GM21367 (cell line): ENCODE measurements around the gene ANXA5.
"Not testable (repeated sequence)": the region's sequence is repeated elsewhere in the genome, so short reads cannot be mapped to it uniquely, and the experiment has no call there.

Source experiments
- ATAC-seq: cut with Tn5 transposase; IDR thresholded peaks from one replicate; pipeline ENCODE4 v1.9.1; 2021; ENCODE audit not compliant: unreplicated experiment

ANXA5 gene

GRCh38 chr4:121679951-121680350 lies 16.8 kb downstream of the ANXA5 start:
- ATAC-seq: no peak

GRCh38 chr4:121679267-121679666 lies 17.5 kb downstream of the ANXA5 start:
- no peak for ATAC-seq

DNA sequence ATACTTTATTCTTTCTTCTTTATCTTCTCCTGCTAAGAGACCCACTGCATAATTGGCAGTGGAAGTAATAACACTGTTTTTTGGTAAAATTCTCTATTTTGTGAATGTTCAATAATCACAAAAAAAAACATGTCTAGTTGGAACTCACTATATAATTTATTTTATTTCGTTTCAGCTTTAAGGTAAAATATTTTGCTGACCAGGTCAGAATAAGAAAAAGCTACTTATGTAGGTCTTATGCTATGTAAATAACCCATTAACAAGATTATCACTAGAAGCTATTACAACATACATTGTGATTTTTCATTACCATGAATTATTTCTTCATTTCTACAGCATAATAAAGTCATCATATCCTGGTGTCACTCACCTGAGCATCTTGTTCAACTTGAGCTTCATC lies 19.3 kb downstream of the ANXA5 start:
- no peak for ATAC-seq

DNA sequence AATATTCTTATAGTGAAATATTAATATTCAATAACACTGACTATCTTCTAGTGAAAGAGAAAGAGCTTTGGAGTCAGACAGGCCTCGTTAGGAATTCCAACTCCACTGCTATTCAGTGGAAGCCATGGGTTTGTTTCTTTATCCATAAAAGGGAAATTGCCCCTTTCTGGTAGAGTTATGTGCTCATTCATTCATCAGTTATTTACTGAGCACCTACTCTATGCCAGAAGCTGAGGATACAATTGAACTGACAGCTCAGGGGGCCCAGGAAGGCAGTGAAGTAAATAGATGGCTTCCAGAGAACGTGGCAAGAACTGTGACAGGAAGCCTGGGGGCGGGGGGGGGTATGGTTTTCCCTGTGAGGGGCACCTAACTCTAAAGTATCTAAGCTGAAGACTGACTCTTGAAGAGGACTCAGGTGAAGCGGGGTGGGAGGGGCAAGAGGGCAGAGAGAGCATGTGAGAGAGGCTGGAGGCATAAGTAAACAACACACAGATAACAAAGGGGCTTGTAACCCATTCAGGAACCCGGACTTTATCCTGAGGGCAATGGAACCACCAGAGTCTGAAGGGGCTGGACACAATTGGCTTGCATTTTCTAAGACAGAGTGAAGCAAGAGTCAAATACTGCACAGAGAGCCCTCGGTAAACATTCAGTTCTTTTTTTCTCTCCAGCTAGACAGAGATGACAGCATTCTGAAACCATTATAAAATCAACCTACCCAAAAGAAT lies 20.3 kb downstream of the ANXA5 start:
- ATAC-seq: no peak

GRCh38 chr4:121675715-121676114 lies 21.1 kb downstream of the ANXA5 start:
- ATAC-seq: no peak

GRCh38 chr4:121674696-121675095 lies 22.1 kb downstream of the ANXA5 start:
- no peak for ATAC-seq

DNA sequence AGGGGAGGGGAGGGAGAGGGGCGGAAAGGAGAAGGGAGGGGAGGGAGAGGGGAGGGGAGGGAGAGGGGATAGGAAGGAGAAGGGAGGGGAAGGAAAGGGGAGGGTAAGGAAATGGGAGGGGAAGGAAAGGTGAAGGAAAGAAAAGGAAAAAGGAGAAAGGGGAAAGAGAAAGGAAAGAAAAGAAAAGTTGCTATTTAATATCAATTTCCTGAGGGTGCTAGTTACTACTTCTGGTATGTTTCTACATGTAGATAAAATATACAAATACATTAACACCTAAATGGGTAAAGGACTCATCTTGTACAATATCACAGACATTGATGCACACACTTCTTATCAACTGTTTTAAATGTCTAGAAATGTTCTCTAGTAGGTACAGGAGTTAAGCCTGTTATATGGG lies 22.6 kb downstream of the ANXA5 start:
- no peak for ATAC-seq

DNA sequence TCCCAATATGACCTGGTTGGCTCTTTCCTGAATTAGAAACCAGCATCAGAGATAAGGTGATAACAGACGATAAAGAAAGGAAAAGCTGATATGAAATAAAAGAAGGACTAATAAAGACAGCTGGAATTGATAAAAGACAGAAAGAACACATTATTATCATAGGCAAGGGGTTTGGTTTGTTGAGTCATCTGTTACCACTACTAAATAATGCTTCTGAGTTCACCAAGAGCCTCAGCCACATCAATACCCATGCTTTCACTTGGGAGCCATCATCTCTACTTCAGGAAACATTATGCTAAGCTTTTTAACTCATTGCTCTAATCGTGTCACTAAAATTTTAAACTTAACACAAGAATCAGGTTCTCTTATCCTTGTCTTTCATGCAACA lies 27.6 kb downstream of the ANXA5 start:
- no peak for ATAC-seq

GRCh38 chr4:121668368-121669162 lies 28.2 kb downstream of the ANXA5 start:
- no peak for ATAC-seq

DNA sequence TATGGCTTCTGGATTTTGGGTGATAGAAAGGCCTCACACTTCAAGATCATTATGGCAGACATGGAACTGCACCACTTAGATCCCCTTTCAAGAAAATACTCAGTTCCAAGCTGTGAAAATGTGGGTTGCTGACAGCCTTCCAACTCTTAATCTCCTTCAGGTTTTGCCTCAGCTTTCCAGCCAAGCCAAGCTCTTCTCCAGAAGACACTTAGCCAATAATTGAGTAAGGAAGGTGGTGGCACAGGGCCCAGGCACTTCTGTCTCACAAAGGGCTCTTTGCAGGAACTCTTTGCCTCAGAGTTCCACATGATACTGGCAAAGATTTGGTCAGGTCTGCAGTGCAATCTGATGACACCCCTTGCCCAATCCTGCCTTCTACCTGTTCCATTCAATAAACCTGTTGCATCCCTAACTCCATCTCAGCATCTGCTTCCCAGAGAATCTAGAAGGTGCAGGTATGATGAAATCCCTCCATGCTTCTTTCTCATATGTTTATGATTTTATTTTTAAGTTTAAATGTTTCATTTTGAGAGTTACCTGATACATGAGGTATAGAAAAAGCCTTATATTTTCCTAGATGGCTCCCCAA lies 30.6 kb downstream of the ANXA5 start:
- no peak for ATAC-seq

DNA sequence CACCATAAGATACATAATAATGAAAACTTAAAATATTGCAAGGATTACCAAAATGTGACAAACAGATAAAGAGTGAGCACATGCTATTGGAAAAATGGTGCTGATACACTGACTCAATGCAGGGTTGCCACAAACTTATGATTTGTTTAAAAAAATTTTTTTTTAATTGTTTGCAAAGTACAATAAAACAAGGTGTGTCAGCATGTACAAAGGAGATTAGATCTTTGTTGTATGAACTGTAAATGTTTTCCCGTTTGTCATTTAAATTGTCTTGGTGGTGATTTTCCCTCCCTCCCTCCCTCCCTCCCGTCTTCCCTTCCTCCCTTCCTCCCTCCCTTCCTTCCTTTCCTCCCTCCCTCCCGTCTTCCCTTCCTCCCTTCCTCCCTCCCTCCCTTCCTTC lies 31.4 kb downstream of the ANXA5 start:
- no peak for ATAC-seq

- no peak for ATAC-seq
Observed at GRCh38 chr4:121662225-121662624, 34.6 kb downstream of the ANXA5 start.

DNA sequence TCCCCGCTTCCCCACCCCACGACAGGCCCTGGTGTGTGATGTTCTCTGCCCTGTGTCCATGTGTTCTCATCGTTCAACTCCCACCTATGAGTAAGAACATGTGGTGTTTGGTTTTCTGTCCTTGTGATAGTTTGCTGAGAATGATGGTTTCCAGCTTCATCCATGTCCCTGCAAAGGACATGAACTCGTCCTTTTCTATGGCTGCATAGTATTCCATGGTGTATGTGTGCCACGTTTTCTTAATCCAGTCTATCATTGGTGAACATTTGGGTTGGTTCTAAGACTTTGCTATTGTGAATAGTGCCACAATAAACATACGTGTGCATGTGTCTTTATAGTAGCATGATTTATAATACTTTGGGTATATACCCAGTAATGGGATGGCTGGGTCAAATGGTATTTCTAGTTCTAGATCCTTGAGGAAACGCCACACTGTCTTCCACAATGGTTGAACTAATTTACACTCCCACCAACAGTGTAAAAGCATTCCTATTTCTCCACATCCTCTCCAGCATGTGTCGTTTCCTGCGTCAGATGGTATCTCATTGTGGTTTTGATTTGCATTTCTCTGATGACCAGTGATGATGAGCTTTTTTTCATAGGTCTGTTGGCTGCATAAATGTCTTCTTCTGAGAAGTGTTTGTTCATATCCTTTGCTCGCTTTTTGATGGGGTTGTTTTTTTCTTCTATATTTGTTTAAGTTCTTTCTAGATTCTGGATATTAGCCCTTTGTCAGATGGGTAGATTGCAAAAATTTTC lies 36.4 kb downstream of the ANXA5 start:
- ATAC-seq: not testable (repeated sequence)

DNA sequence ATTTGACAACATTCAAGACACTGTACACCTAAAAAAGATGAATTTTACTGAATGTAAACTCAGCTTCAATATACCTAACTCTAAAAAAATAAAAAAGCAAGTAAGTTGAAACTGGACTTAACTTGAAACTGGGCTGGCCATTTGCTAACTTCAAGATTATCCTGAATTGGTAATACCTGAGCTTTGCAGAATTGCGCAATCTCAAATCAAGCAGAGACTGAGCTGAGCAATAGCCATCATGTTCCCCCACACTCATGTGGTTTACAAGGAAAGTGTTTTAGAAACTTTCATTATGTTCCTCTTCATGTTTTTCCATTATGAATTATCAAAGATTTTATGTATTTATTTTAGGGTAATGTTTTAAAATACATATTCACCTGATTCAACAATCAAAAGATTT lies 38.7 kb downstream of the ANXA5 start:
- no peak for ATAC-seq

GRCh38 chr4:121656269-121656641 lies 40.5 kb downstream of the ANXA5 start:
- no peak for ATAC-seq

DNA sequence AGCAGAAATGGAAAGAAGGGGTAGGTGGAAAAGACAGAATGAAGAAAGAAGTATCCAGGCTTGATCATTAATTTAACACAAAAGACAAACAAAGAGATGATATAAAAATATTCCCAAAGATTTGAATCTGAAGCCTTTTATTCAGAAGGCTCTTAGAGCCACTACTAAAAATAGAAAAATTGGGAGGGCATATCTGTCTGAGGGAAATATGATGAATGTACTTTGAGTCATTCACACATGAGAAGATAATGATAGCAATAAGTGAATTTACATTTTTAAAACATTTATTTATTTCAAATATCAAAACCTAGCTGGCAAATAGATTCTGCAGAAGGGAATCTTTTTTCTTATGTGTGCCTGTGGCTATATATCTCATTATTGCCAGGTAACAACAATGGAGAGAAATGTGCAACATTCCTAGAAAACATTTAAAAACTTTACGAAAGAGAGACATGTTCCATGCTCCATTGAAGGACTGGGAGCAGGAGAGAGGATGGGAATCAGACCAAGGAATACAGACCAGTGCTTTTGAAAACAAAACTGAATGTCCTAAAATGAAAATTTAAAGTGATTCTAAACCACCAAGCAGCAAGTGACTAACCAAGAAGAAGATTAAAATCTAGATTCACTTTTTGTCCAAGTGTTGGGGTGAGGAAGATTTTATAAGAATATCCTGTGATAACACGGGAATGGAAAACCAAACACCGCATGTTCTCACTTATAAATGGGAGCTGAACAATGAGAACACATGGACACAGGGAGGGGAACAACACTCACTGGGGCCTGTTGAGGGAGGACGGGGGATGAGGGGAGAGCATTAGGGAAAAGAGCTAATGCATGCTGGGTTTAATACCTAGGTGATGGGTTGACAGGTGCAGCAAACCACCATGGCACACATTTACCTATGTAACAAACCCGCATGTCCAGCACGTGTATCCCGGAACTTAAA lies 41.2 kb downstream of the ANXA5 start:
- ATAC-seq: no peak

DNA sequence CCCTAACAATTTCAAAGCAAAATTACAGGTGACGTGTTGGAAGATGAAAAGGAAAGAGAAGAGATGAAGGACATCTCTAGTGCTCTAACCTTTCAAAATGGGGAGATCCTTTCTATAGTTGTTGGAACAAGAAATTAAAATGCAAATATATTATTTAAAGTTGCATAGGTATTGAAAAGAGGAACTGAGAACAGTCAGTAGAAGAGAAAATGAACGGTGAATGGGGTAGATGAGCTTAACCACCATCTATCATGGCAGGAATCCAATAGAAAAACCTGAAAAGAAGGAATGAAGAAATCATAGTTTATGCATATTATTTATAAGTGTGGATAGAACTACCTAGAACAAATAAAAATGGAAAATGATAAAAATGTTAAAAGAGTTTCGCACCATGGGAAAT lies 42.0 kb downstream of the ANXA5 start:
- ATAC-seq: peak; percentile 94

DNA sequence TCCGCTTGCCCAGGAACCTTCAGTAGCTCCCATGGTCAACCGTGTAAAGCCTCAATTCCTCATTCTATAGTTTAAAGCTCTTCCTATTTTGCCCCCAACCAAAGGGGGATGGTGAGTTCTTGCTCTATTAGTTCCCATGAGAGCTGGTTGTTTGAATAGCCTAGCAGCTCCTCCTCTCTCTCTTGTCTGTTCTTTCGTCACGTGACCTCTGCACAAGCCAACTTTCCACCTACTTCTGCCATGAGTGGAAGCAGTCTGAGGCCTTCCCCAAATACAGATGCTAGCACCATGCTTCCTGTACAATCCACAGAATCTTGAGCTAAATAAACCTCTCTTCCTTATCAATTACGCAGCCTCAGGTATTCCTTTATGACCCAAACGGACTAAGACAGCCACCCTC lies 42.8 kb downstream of the ANXA5 start:
- ATAC-seq: no peak

GRCh38 chr4:121653214-121653613 lies 43.6 kb downstream of the ANXA5 start:
- no peak for ATAC-seq

DNA sequence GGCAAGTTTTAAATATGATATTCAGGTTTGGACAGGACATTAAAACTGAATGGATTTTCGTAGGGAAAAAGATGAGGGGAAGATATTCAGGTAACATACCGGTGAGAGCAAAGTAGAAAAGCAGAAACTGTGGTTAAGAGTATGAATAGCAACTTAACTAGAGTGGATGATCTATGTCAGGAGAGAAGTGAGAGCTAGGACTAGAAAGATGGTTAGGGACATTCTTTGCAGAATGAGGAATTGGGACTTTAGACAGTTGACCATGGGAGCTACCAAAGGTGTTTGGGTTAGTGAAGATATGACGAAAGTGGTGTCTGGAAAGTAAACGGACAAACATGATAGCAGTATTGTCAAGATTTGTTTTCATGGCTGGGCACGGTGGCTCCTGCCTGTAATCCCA lies 45.2 kb downstream of the ANXA5 start:
- ATAC-seq: no peak
